ENCODE measurements around the gene MTFR1L.

The MTFR1L gene

DNA sequence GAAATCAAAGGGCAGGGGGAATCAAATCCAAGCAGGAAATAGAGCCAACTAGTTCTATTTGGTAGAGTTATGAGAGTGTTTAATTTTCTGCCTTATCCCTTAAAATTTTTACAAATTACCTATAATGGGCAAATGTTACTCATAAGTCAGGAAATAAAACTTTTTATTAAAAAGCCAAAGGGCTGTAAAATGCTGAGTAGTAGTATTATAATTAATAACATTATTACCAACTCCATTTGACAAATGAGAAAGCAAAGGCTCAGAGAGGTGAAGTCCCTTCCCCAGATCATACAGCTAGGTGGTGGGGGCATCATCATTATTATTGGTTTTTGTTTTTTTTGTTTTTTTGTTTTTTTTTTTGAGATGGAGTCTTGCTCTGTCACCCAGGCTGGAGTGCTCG, 16.4 kb upstream of the MTFR1L start:
- TF ChIP-seq, protein P1, sequence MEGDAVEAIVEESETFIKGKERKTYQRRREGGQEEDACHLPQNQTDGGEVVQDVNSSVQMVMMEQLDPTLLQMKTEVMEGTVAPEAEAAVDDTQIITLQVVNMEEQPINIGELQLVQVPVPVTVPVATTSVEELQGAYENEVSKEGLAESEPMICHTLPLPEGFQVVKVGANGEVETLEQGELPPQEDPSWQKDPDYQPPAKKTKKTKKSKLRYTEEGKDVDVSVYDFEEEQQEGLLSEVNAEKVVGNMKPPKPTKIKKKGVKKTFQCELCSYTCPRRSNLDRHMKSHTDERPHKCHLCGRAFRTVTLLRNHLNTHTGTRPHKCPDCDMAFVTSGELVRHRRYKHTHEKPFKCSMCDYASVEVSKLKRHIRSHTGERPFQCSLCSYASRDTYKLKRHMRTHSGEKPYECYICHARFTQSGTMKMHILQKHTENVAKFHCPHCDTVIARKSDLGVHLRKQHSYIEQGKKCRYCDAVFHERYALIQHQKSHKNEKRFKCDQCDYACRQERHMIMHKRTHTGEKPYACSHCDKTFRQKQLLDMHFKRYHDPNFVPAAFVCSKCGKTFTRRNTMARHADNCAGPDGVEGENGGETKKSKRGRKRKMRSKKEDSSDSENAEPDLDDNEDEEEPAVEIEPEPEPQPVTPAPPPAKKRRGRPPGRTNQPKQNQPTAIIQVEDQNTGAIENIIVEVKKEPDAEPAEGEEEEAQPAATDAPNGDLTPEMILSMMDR (conservative IDR thresholded peaks at IDR 0.05; ENCODE audit: control insufficient read depth, insufficient read depth, low read depth, low read length): no peak
- H3K4me3 ChIP-seq (ENCODE audit: control insufficient read depth, low read depth, low read length): no peak overlapping the region
- no peak for DNase-seq (ENCODE audit: low read depth)

GRCh38 chr1:25804244-25804963, 15.3 kb upstream of the MTFR1L start:
- TF ChIP-seq, protein P1 (conservative IDR thresholded peaks at IDR 0.05; ENCODE audit: control insufficient read depth, insufficient read depth, low read depth, low read length): no peak
- H3K4me3 ChIP-seq (ENCODE audit: control insufficient read depth, low read depth, low read length): no peak overlapping the region
- peak; percentile 76 for DNase-seq (ENCODE audit: low read depth)

DNA sequence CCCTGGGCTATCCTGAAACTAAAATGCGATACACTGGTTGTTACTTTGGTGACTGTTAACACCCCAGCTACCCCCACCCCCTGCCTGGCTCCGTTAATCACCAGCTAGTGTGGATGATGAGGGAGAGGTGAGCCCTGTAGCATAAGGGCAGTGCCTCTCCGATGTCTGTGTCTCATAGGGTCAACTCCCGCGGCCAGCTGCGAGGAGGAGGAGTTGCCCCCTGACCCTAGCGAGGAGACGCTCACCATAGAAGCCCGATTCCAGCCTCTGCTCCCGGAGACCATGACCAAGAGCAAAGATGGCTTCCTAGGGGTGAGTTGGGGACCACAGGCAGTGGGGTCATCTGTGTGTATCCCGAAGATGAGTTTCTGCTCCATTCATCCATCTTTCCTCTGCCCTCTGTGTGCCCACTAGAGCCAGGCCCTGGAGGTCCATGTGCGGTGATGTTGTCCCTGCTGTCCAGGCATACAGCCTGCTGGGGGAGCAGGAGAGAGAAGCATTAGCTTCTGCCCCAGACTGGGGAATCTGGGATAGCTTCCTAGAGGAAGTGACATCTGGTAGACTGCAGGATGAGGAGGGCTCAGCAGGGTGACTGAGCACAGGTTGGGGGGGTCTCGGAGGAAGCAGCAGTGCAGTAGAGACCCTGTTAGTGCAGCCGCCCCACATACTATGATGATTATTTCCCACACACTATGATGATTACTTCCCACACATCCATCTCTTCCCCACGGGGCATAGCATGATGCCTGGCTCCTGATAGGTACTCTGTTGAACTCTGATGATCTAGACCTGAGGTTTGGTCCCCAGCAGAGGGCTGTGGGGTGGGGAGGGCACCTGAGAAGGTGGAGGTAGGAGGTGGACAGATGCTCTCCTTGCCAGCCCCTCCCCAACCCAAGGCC, 14.5 kb upstream of the MTFR1L start:
- TF ChIP-seq, protein P1 (conservative IDR thresholded peaks at IDR 0.05; ENCODE audit: control insufficient read depth, insufficient read depth, low read depth, low read length): no peak
- no peak for DNase-seq (ENCODE audit: low read depth)
- H3K4me3 ChIP-seq (ENCODE audit: control insufficient read depth, low read depth, low read length): no peak overlapping the region

DNA sequence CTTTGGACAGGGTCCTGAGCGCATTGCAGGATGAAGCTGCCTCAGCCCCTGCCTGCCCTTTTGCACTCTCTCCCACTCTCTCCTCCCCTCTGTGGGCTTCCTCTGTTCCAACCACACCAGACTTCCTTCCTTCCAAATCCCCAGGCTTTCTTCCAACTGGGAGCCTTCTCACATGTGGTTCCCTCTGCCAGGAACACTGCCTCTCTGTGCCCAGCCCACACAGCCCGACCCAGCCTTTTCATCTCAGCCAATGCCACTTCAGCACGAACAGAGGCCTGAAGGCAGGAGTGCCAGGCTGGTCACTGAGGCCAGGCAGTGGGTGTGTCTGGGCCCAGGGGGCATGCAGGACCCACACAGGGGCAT, 13.9 kb upstream of the MTFR1L start:
- DNase-seq (ENCODE audit: low read depth): peak; percentile 66
- H3K4me3 ChIP-seq (ENCODE audit: control insufficient read depth, low read depth, low read length): no peak overlapping the region
- TF ChIP-seq, protein P1 (conservative IDR thresholded peaks at IDR 0.05; ENCODE audit: control insufficient read depth, insufficient read depth, low read depth, low read length): no peak

DNA sequence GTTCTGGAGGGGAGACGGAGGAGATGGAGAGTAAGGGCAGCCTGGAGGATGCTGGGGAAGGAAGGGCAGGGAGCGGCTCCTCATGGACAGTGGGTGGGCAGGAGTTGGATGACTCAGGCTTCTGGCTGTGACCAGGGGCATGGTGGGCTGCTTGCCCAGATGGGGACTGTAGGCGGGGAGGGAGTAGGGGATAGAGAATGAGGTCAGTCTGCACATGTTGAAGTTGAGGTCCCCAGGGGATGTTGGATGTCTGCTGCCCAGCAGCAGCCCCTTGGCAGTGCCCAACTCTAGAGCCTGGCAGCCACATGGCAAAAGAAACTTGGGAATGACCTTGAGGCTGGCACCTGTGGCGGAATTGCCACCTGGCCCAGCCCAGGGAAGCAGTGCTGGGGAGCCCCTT, 13.3 kb upstream of the MTFR1L start:
- peak; percentile 88 for DNase-seq (ENCODE audit: low read depth)
- H3K4me3 ChIP-seq (ENCODE audit: control insufficient read depth, low read depth, low read length): no peak overlapping the region
- TF ChIP-seq, protein P1 (conservative IDR thresholded peaks at IDR 0.05; ENCODE audit: control insufficient read depth, insufficient read depth, low read depth, low read length): no peak

GRCh38 chr1:25807480-25808390, 12.0 kb upstream of the MTFR1L start:
- no peak for DNase-seq (ENCODE audit: low read depth)
- no peak overlapping the region for H3K4me3 ChIP-seq (ENCODE audit: control insufficient read depth, low read depth, low read length)
- TF ChIP-seq, protein P1 (conservative IDR thresholded peaks at IDR 0.05; ENCODE audit: control insufficient read depth, insufficient read depth, low read depth, low read length): no peak
